HepG2 (cell line): ENCODE results near the gene ZNF326. TPM values are rescaled to one million over a fixed set of nuclear protein-coding genes. Genes with fewer than 3 reads are reported as not detected.
A peak's percentile ranks its signal among the peaks of the same experiment; 100 is the strongest.

Experiments
- CBX2 ChIP-seq, 2 experiments: fragments of 200-600 bp in 1 of 2; sonication (generic); formaldehyde crosslinking in 1 of 2; IDR thresholded peaks; 2 replicates each; pipeline versions ENCODE4 v1.7.0 to v1.8.1; 2018 to 2022; ENCODE audit warnings: low read depth in 2 of 2, low read length in 1 of 2, mild to moderate bottlenecking in 1 of 2, missing genetic modification reagents in 1 of 2
- FOXP4 ChIP-seq: sonication (generic); formaldehyde crosslinking; IDR thresholded peaks from 2 replicates; pipeline ENCODE4 v1.4.0; 2020; ENCODE audit warnings: missing genetic modification reagents
- HDAC6 ChIP-seq: fragments of 200-600 bp; sonication (generic); IDR thresholded peaks from 2 replicates; pipeline ENCODE4 v1.7.0; 2017; ENCODE audit warnings: mild to moderate bottlenecking, antibody characterized with exemption, low read length, low read depth
- HES4 ChIP-seq: sonication (generic); formaldehyde crosslinking; IDR thresholded peaks from 2 replicates; pipeline ENCODE4 v1.9.0; 2021; ENCODE audit warnings: mild to moderate bottlenecking, missing genetic modification reagents, borderline replicate concordance
- NFYC ChIP-seq: IDR thresholded peaks from 2 replicates; pipeline ENCODE4 v1.6.1; 2016; ENCODE audit warnings: missing genetic modification reagents, missing compliant biosample characterization
- NR2F2 ChIP-seq: IDR thresholded peaks from 2 replicates; pipeline ENCODE4 v1.6.1; 2012; ENCODE audit warnings: low read depth, inconsistent platforms, borderline replicate concordance
- PTBP1 ChIP-seq: fragments of 200-400 bp; formaldehyde crosslinking; IDR thresholded peaks from 2 replicates; pipeline ENCODE4 v1.6.1; 2018; ENCODE audit warnings: low read length, low read depth; ENCODE audit not compliant: poor library complexity, severe bottlenecking
- SKIL ChIP-seq: sonication (generic); formaldehyde crosslinking; IDR thresholded peaks from 2 replicates; pipeline ENCODE4 v1.8.0; 2022; ENCODE audit warnings: missing genetic modification reagents, mild to moderate bottlenecking, moderate library complexity, borderline replicate concordance
- SMARCC2 ChIP-seq: fragments of 450-650 bp; IDR thresholded peaks from 2 replicates; pipeline ENCODE4 v1.6.1; 2017; ENCODE audit warnings: antibody characterized with exemption, mild to moderate bottlenecking
- TBX2 ChIP-seq: sonication (generic); formaldehyde crosslinking; IDR thresholded peaks from 2 replicates; pipeline ENCODE4 v1.5.0; 2020; ENCODE audit warnings: missing genetic modification reagents, mild to moderate bottlenecking, borderline replicate concordance
- TP53 ChIP-seq: sonication (generic); formaldehyde crosslinking; conservative IDR thresholded peaks from 2 replicates; pipeline ENCODE4 v1.4.0; 2020; ENCODE audit warnings: missing genetic modification reagents
- WIZ ChIP-seq: sonication (generic); formaldehyde crosslinking; IDR thresholded peaks from 2 replicates; pipeline ENCODE4 v1.5.1; 2020; ENCODE audit warnings: mild to moderate bottlenecking, missing genetic modification reagents
- ZBTB1 ChIP-seq: sonication (generic); formaldehyde crosslinking; IDR thresholded peaks from 2 replicates; pipeline ENCODE4 v1.4.0; 2020; ENCODE audit warnings: missing genetic modification reagents, borderline replicate concordance
- ZBTB7A ChIP-seq: sonication (generic); formaldehyde crosslinking; IDR thresholded peaks from 2 replicates; pipeline ENCODE4 v1.8.0; 2022; ENCODE audit warnings: mild to moderate bottlenecking, missing genetic modification reagents
- ZNF225 ChIP-seq: sonication (generic); formaldehyde crosslinking; IDR thresholded peaks from 2 replicates; pipeline ENCODE4 v1.4.0; 2020; ENCODE audit warnings: mild to moderate bottlenecking, missing genetic modification reagents
- ZNF607 ChIP-seq: sonication (generic); formaldehyde crosslinking; IDR thresholded peaks from 2 replicates; pipeline ENCODE4 v1.5.1; 2020; ENCODE audit warnings: missing genetic modification reagents, mild to moderate bottlenecking, borderline replicate concordance
- ZNF75D ChIP-seq: sonication (generic); formaldehyde crosslinking; IDR thresholded peaks from 2 replicates; pipeline ENCODE4 v1.8.1; 2023; ENCODE audit warnings: missing genetic modification reagents, mild to moderate bottlenecking, borderline replicate concordance
- ZNF788 ChIP-seq: sonication (generic); formaldehyde crosslinking; IDR thresholded peaks from 2 replicates; pipeline ENCODE4 v1.5.0; 2020; ENCODE audit warnings: mild to moderate bottlenecking, missing genetic modification reagents, borderline replicate concordance
- ZSCAN29 ChIP-seq: sonication (generic); formaldehyde crosslinking; conservative IDR thresholded peaks from 2 replicates; pipeline ENCODE4 v1.4.0; 2020; ENCODE audit warnings: mild to moderate bottlenecking, missing genetic modification reagents
- ZSCAN31 ChIP-seq: sonication (generic); formaldehyde crosslinking; IDR thresholded peaks from 2 replicates; pipeline ENCODE4 v1.5.0; 2020; ENCODE audit warnings: low read depth, mild to moderate bottlenecking, missing genetic modification reagents
- polyA plus RNA-seq, 8 experiments: library from polyadenylated mRNA; depleted of rRNA in 3 of 8; stranded (reverse) in 7 of 8; unstranded in 1 of 8; fragments of >200 nt; fragmentation: Illumina TruSeq in 4 of 8; extraction: Trizol in 4 of 8; gene quantifications; 2 replicates each; pipeline versions ENCODE4 v1.2.1 to v1.2.3, GENCODE V29; 2011 to 2016; ENCODE audit warnings: low read depth in 4 of 8, missing spikeins in 1 of 8, mixed read lengths in 1 of 8; ENCODE audit not compliant: insufficient read depth in 1 of 8
- total RNA-seq, 5 experiments: library from RNA; depleted of rRNA; stranded (reverse); fragments of >200 nt; fragmentation: Illumina TruSeq; extraction: Trizol; gene quantifications; 2 replicates each; pipeline ENCODE4 v1.2.3, GENCODE V29; 2016; ENCODE audit warnings: low read depth in 1 of 5
- TF ChIP-seq, protein P1 (sequence below): sonication (generic); formaldehyde crosslinking; IDR thresholded peaks from 2 replicates; pipeline ENCODE4 v1.8.1; 2023; ENCODE audit warnings: mild to moderate bottlenecking, missing genetic modification reagents
- TF ChIP-seq, protein P2 (sequence below): sonication (generic); formaldehyde crosslinking; IDR thresholded peaks from 2 replicates; pipeline ENCODE4 v1.4.0; 2020; ENCODE audit warnings: missing genetic modification reagents

Gene ZNF326
- total and polyA plus RNA-seq, 2 of the 13 experiments (the other 11 are each of a cell fraction or from before 2014, with no cell fraction given), result 6.3 to 16.4 TPM

DNA sequence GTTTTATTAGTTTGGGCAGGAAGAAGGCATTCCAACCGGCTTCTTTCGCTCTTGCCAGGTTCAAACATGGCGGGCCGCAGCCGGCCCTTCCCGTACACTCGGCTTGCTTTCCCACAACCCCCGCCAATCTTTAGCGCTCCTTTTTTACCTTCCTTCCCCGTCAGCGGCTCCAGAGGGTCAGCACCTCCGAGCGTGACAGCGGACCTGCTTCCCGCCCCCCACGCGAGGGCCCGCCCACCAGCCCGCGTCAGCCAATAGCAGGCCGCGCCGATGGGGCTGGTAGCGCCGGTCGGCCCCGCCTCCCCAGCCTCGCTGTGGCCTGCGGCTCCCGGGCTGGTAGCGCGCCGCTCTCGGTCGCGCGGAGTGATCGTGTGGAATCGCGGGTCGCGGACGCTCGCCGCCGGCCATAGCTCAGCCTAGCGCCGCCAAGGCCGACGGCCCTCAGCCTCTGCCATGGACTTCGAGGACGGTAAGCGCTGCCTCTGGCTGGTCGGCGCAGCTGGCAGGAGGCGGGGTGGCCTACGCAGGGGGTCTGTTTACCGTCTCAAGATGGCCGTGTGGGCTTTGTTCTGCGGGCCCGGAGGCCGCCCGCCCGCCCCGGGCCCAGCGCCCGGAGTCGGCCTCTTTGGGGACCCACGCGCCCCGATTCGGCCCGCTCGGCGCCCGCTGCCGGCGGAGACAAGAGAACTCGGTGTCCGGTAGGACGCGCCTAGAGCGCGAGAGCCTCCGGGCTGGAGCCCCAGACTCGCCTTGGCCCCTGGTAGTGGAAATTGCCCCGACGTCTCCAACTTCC, at the start of gene ZNF326 (continued):
- TF ChIP-seq ZNF607 (CRISPR knock-in tag) (no peak), TP53 (CRISPR knock-in tag) (no peak), ZNF225 (peak; percentile 95), ZBTB7A (CRISPR knock-in tag) (peak; percentile 82), FOXP4 (0 out of 2 replicates have a peak, but pooled peaks have one; percentile 16), ZSCAN31 (CRISPR knock-in tag) (peak; percentile 83; the same call in 1 of the 2 replicates), NFYC (CRISPR knock-in tag) (peak; percentile 83), SMARCC2 (no peak), TBX2 (peak; percentile 64; the same call in 1 of the 2 replicates), PTBP1 (no peak), ZSCAN29 (no peak), SKIL (CRISPR knock-in tag) (no peak), HES4 (CRISPR knock-in tag) (no peak; the same call in 1 of the 2 replicates), NR2F2 (0 out of 2 replicates have a peak, but pooled peaks have one; percentile 24), ZBTB1 (CRISPR knock-in tag) (no peak), WIZ (CRISPR knock-in tag) (no peak), HDAC6 (no peak), ZNF788 (CRISPR knock-in tag) (peak; percentile 26; the same call in 1 of the 2 replicates), CBX2 (IDR thresholded peaks at IDR 0.05; ENCODE audit: low read depth, low read length) (no peak), CBX2 (CRISPR knock-in tag; IDR thresholded peaks at IDR 0.05; ENCODE audit: low read depth) (no peak), ZNF75D (no peak)
- TF ChIP-seq, protein P1, sequence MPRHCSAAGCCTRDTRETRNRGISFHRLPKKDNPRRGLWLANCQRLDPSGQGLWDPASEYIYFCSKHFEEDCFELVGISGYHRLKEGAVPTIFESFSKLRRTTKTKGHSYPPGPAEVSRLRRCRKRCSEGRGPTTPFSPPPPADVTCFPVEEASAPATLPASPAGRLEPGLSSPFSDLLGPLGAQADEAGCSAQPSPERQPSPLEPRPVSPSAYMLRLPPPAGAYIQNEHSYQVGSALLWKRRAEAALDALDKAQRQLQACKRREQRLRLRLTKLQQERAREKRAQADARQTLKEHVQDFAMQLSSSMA (CRISPR knock-in tag), result peak; percentile 88
- TF ChIP-seq, protein P2, sequence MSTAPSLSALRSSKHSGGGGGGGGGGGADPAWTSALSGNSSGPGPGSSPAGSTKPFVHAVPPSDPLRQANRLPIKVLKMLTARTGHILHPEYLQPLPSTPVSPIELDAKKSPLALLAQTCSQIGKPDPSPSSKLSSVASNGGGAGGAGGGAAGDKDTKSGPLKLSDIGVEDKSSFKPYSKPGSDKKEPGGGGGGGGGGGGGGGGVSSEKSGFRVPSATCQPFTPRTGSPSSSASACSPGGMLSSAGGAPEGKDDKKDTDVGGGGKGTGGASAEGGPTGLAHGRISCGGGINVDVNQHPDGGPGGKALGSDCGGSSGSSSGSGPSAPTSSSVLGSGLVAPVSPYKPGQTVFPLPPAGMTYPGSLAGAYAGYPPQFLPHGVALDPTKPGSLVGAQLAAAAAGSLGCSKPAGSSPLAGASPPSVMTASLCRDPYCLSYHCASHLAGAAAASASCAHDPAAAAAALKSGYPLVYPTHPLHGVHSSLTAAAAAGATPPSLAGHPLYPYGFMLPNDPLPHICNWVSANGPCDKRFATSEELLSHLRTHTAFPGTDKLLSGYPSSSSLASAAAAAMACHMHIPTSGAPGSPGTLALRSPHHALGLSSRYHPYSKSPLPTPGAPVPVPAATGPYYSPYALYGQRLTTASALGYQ, result peak; percentile 86
